Germinal center (tissue), 1 donor: ENCODE data around the gene RPH3AL.
"Not testable (repeated sequence)": the region's sequence is repeated elsewhere in the genome, so short reads cannot be mapped to it uniquely, and the experiment has no call there.

Experiments used
- DNase-seq: peaks from one replicate; pipeline ENCODE4 v3.0.0; 2012; ENCODE audit warnings: mixed read lengths, low spot score

RPH3AL gene

DNA sequence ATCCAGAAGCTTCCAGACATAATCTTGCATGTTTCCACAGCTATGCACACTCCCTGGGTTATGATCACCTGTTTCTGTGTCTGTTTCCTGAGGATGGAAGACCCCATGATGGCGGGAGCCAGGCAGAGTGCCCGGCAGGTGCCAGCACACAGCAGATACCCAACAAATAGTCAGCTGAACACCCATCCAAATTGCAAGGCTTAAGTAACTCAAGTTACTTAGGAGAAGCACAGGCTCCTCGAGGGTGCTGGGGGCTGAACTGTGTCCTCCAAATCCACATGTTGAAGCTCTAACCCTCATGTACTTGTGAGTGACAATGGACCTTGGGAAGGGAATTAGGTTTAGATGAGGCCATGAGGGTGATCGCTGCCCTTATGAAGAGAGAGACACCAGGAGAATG lies 91.7 kb downstream of the RPH3AL start:
- DNase-seq, result no peak

GRCh38 chr17:260031-260791 lies 92.4 kb downstream of the RPH3AL start:
- no peak for DNase-seq

DNA sequence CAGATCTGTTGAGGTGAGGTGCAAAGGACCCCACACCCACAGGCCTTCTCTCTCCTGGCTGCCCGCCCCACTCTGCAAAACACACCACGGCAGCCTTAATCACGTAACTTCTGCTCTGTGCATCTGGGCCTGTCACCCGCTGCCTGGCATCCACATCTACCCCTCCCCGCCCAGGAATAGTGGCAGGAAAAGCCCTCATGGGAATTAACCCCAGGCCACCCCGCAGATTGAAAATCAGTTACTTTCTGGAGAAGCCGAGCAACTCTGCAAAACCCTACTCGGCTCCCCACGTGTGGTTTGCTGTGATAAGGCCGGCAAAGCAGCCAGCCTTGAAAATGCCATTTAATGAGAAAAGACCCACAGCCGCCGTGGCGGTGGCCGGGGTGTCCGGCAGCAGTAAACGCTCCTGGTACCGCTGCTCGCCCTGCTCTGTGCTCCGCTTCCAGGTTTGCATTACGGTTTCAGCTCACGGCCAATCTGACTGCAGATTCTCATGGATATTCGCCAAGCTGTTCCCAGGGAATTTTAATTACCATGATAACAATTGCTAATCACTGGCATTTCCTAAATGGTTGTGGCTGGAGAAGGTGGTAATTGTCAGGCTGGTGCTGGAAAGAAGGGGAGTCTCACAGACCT lies 93.1 kb downstream of the RPH3AL start:
- no peak for DNase-seq

DNA sequence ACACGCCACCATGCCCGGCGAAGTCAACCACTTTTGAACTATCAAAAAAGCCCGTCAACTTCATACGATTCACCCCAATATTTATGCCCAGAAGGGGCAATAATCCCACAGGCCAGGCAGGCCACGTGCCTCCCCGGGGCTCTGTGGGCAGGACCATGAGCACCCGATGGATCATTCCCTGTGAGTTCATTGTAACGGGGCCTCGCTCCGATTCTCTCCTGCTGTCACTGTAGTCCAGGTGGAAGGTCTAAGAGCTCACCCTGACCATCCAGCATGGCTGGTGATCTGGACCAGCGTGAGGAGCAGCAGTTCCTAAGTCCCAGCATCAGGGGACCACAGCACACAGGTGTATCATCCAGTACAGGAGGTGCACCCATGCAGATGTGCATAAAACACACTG lies 93.7 kb downstream of the RPH3AL start:
- DNase-seq, result no peak

DNA sequence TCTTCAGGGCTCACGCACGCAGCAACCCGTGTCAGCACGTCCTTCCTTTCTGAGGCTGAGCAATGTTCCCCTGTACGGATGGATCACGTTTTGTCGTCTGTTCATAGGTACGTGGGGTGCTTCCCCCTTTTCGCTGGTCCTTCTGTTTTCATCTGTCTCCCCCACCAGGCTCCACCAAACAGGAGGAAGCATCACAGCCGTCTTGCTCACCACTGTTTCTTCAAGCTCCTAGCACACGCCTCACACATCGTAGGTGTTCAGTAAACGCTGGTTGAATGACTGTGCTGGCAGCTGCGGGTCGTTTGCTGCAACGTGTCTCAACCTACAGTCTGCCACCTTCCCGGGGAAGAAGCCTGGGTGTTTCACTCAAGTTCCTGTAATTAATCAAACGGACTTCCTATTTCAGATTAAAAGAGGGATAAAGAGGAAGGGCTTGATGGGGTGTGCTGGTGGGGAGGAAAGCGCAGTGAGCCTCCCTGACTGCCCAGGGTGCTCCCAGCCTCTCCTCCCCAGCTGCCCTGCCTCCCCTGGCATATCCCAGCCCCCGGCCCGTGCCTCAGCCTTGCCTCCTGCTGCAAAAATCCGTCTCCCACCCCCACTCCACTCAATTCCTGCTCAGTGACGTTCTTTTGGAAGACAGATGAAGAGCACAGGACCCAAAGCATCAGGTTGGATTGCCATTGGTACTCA lies 94.4 kb downstream of the RPH3AL start:
- no peak for DNase-seq

DNA sequence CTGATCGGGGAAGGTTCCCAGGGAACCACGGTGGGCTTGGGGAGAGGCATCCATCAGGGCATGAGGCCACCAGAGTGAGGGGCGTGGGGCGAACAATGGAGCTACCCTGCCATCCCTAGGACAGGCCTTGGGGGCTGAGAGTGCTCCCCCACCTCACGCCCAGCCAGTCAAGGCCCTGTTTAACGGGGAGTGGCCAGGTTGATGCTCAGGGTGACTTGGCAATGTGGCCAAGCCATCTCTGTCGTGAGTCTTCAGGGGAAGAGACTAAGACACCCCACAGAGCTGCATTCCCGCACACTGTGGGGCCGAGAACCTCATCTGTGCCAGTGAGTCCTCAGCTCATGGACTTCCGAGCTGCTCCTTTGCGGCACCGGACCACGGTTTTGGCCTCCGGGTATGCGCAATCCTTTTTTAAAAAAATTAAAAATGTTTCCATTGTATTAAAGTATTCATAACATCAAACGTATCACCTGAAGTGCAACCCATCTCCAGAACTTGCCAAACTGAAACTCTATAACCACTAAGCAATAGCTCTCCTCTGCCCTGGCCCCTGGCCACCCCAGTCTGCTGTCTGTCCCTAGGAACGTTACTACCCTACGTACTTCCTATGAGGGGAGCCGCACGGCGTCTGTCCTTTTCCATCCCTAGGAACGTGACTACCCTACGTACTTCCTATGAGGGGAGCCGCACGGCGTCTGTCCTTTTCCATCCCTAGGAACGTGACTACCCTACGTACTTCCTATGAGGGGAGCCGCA lies 99.3 kb downstream of the RPH3AL start:
- no peak for DNase-seq

DNA sequence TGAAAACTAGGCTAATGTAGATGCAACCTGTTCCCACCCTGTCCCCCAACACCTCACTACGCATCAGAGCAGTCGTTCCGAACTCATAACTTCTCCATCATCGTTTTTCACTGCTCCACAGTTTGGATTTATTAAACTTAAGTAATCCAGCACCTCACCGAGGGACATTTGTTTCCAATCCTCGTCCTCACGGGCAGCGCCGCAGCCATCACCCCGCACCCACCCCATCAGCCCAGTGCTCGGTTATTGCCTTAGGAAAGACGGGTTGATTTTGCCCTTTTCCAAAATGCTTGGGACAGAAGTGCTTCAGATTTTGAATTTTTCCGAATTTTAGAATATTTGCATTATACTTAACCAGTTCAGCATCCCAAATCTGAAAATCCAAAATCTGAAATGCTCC lies 100.2 kb downstream of the RPH3AL start:
- no peak for DNase-seq

DNA sequence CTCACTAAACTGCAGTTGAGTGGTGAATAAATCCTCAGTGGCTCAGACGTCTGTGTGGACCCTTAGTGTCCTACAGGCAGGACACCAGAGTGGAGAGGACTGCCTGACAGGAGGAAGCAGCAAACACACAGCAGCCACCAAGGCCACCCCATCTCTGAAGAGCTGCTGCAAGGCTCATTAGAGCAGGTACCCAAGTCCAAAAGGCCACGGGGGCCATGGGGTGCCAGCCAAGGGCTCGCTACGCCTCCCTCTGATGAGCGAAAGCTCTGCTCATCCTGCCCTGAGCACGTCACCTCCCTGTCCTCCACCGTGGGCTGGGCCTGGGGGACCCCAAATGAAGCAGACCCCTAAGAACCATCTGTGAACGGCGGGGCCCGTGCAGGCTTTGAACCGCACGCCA lies 101.1 kb downstream of the RPH3AL start:
- no peak for DNase-seq

- DNase-seq, result no peak
Measured at GRCh38 chr17:250487-251300, 101.9 kb downstream of the RPH3AL start.

- no peak for DNase-seq
Measured at GRCh38 chr17:249236-249993, 103.2 kb downstream of the RPH3AL start.

DNA sequence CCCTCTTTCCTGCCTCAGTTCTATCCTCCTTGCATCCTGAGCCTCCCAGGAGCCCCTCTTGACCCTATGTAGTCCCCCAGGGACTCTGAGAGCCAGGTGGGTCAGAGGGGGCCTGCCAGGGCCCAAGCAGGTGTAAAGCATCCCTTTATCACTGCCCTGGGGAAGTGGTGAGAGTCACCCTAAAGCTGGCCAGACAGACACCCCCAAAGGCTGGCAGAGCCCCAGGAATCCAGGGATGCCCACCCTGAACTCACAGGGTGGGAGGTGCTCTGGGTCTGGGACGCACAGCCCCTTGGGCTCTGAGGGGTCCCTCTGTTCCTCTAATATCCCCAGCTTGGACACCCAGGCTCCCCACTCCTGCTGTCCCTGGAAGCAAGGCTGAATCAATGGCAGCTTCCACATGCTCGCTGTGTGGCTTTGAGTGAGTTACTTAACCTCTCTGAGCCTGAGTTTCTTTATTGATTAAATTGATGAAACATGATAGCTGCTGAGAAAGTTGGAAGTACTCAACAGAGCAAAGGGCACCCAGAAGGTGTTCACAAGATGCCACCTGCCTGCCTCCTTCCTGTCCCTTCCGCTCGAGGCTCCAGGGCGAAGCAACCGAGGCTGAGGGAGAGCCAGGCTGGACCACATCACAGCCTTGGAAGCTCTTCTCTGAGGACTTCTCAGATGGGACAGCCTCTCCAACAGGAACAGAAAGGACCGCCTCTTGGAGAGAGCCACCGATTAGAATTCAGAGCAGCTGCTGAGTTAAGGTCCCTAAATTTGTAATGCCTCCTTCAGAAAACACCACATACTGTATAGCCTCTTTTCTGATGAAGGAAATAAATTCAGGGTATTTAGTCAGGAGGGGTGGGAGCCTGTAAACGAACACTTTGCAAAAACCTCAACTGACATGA lies 104.0 kb downstream of the RPH3AL start:
- no peak for DNase-seq

- DNase-seq, result no peak
Measured at GRCh38 chr17:247767-248166, 104.8 kb downstream of the RPH3AL start.

DNA sequence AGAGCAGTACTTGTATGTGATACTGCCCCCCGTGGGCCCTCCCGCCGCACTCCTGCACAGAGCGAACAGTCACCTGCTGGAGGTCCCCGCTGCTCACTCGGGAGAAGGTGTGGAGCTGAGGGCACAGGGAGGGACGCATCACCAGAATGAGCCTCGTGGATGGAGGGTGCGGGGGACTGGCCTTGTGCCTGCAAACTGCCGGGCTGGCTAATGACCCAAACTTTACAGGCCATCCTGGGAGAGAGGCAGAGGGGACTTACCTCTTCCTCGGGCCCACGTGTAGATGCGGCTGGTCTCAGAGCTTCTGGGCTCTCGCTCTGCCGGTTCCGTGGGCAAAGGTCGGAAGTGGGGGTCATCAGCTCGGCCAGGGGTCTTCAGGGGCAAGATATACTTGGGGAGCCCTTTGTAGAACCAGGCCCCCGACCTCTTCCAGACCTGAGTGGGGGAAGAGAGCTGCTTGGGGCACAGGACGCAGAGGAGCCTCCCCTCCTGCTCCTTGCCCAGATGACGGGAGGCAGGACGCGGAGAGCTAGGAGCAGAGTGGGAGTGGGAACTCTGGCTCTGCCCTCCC lies 105.7 kb downstream of the RPH3AL start:
- no peak for DNase-seq

DNA sequence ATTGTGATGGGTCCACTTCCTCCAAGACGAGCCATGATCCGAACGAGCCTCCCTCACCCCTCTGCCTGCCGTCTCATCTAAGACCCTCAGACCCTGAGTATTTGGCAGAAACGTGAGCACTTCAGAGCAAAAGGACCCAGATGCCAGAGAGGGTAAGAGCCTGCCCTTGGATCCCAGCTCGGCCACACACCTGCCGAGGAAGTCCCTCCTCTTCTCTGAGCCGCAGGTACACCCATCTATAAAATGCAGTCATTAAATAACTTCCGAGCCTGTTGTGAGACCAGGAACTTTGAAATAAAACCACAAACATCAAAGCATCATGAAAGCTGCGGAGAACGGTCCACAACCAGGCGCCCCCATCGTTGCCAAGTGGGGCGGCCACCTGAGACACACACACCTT lies 106.4 kb downstream of the RPH3AL start:
- no peak for DNase-seq

- DNase-seq, result no peak
Measured at GRCh38 chr17:245611-246010, 107.0 kb downstream of the RPH3AL start.

GRCh38 chr17:245020-245419 lies 107.6 kb downstream of the RPH3AL start:
- no peak for DNase-seq

GRCh38 chr17:243924-244323 lies 108.7 kb downstream of the RPH3AL start:
- DNase-seq, result not testable (repeated sequence)

DNA sequence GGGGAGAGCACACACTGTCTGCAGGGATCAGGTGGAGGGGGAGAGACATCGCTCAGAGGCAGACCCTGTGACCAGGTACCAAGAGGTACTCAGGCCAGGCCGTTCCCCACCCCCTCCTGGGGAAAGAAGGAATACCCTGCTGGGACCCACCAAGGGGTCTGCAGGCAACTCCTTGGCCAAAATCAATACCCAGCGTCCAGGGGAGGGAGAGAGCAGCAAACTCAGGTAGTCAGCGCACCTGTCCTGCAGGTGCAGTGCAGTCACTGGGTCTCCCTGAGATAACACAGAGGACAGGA lies 113.7 kb downstream of the RPH3AL start:
- no peak for DNase-seq

DNA sequence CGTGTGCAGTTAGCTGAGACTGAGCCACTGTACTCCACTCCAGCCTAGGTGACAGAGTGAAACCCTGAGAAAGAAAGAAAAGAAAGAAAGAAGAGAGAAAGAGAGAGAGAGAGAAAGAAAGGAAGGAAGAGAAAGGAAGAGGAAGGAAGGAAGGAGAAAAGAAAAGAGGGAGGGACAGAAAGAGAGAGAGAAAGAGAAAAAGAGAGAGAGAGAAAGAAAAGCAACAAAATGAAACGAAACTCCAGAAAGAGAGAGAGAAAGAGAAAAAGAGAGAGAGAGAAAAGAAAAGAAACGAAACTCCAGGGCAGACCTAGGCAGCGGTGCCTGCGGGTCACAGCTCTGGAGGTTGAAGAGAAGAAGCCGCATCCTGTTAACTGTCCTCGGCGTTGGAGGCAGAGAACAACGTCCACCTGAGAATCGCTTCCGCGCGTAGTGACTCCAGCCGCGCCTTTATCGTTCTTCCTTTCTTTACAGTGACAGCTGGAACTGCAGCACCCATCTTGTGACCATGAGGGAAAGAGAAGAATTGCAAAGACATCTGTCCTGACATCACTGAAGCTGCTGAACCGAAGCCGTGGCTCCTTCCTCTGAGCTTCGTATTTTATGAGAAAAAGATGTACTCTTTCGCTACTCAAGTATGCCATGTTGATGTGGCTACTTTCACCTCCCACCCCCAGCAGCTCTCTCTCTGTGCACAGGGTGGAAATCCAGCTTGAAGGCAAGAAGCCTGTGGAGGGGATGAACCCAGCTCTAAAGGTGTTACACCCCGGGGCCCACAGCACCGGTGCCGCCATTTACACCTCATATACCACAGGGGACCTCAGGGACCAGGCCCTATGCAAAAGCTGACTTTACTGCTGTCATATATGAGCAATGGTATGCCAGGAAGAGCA lies 114.3 kb downstream of the RPH3AL start:
- no peak for DNase-seq
